IMR-90 (cell line): ENCODE data around the gene ALAS1. TPM values are rescaled to one million over a fixed set of nuclear protein-coding genes. Genes with fewer than 3 reads are reported as not detected.
A peak's percentile ranks its signal among the peaks of the same experiment; 100 is the strongest.

ENCODE experiments used
- ATAC-seq: fragments of 200-7000 bp; cut with Tn5 transposase; 2 replicates; pipeline ENCODE4 v1.9.1; 2020; ENCODE audit warnings: low read depth, mild to moderate bottlenecking, moderate library complexity
- BruUV-seq: library from RNA; stranded (reverse); fragments of 400-500 nt; replicated peaks from 2 replicates; lab custom pipeline; 2021; lab: Mats Ljungman, UMichigan
- CTCF ChIA-PET: fragments of 300-600 bp; formaldehyde crosslinking; extraction: SDS; loops from one replicate; lab custom pipeline; 2021; ENCODE audit warnings: antibody characterized with exemption; lab: Yijun Ruan, JAX
- POLR2A ChIA-PET: fragments of 300-600 bp; sonication (Branson Sonifier 250); formaldehyde crosslinking; loops from one replicate; lab custom pipeline; 2022; ENCODE audit warnings: antibody characterized with exemption; ENCODE audit not compliant: unreplicated experiment; lab: Charles Lee
- DNase-seq: peaks from one replicate; pipeline ENCODE4 v3.0.0; 2013
- H2AFZ ChIP-seq: replicated peaks from 2 replicates; pipeline ENCODE3; 2013; ENCODE audit warnings: low read length, mild to moderate bottlenecking; ENCODE audit not compliant: poor library complexity
- H2AK5ac ChIP-seq: 2 replicates; pipeline ENCODE4 v1.6.1; 2013; ENCODE audit warnings: low read depth, low read length, inconsistent platforms
- H2AK9ac ChIP-seq: replicated peaks from 2 replicates; pipeline ENCODE3; 2013; ENCODE audit warnings: mild to moderate bottlenecking, low read depth, low read length, moderate library complexity; ENCODE audit not compliant: poor library complexity
- H2BK120ac ChIP-seq: 2 replicates; pipeline ENCODE4 v1.6.1; 2013; ENCODE audit warnings: low read depth, low read length, inconsistent platforms
- H2BK15ac ChIP-seq: 3 replicates; pipeline ENCODE4 v1.6.1; 2013; ENCODE audit warnings: low read depth, low read length, inconsistent platforms
- H2BK20ac ChIP-seq: 2 replicates; pipeline ENCODE4 v1.6.1; 2013; ENCODE audit warnings: low read depth, mild to moderate bottlenecking, inconsistent platforms, low read length, moderate library complexity
- H2BK5ac ChIP-seq: 2 replicates; pipeline ENCODE4 v1.6.1; 2013; ENCODE audit warnings: mild to moderate bottlenecking, low read depth, low read length, inconsistent platforms; ENCODE audit not compliant: poor library complexity, severe bottlenecking
- H3K14ac ChIP-seq: replicated peaks from 2 replicates; pipeline ENCODE4 v1.6.1; 2013; ENCODE audit warnings: low read depth, low read length, inconsistent platforms
- H3K18ac ChIP-seq: 2 replicates; pipeline ENCODE4 v1.6.1; 2013; ENCODE audit warnings: low read depth, low read length, control low read depth
- H3K23ac ChIP-seq: 2 replicates; pipeline ENCODE4 v1.6.1; 2013; ENCODE audit warnings: low read depth, low read length, inconsistent platforms
- H3K27ac ChIP-seq: 2 replicates; pipeline ENCODE4 v1.5.1; 2013; ENCODE audit warnings: mild to moderate bottlenecking, control low read depth, low read length; ENCODE audit not compliant: insufficient read depth
- H3K27me3 ChIP-seq: 2 replicates; pipeline ENCODE4 v1.6.1; 2013; ENCODE audit warnings: low read length; ENCODE audit not compliant: control insufficient read depth, insufficient read depth
- H3K36me3 ChIP-seq: 2 replicates; pipeline ENCODE4 v1.6.1; 2013; ENCODE audit warnings: low read length, mixed read lengths; ENCODE audit not compliant: control insufficient read depth, insufficient read depth
- H3K4ac ChIP-seq: 2 replicates; pipeline ENCODE4 v1.6.1; 2013; ENCODE audit warnings: low read depth, low read length, inconsistent platforms
- H3K4me1 ChIP-seq: 2 replicates; pipeline ENCODE4 v1.6.1; 2013; ENCODE audit warnings: low read length, mixed read lengths; ENCODE audit not compliant: control insufficient read depth, insufficient read depth
- H3K4me2 ChIP-seq: 2 replicates; pipeline ENCODE4 v1.6.1; 2013; ENCODE audit warnings: low read depth, mild to moderate bottlenecking, control low read depth, low read length, moderate library complexity
- H3K4me3 ChIP-seq: 2 replicates; pipeline ENCODE4 v1.5.1; 2013; ENCODE audit warnings: low read depth, mild to moderate bottlenecking, control low read depth, low read length, moderate library complexity; ENCODE audit not compliant: insufficient read depth
- H3K56ac ChIP-seq: 2 replicates; pipeline ENCODE4 v1.6.1; 2013; ENCODE audit warnings: low read length, inconsistent platforms; ENCODE audit not compliant: insufficient read depth; ENCODE audit errors: extremely low read depth
- H3K79me1 ChIP-seq, 2 experiments: 2 replicates each; pipeline ENCODE4 v1.6.1; 2013; ENCODE audit warnings: low read length in 2 of 2, inconsistent platforms in 1 of 2, low read depth in 1 of 2
- H3K9ac ChIP-seq: 2 replicates; pipeline ENCODE4 v1.6.1; 2013; ENCODE audit warnings: low read depth, low read length, control low read depth
- H3K9me1 ChIP-seq: 2 replicates; pipeline ENCODE4 v1.6.1; 2013; ENCODE audit warnings: low read length, inconsistent platforms; ENCODE audit not compliant: insufficient read depth
- H3K9me3 ChIP-seq: 2 replicates; pipeline ENCODE4 v1.6.1; 2013; ENCODE audit warnings: low read length; ENCODE audit not compliant: control insufficient read depth, insufficient read depth
- H4K20me1 ChIP-seq: 2 replicates; pipeline ENCODE4 v1.6.1; 2013; ENCODE audit warnings: low read length, inconsistent platforms; ENCODE audit not compliant: insufficient read depth
- H4K5ac ChIP-seq: 2 replicates; pipeline ENCODE4 v1.6.1; 2013; ENCODE audit warnings: mild to moderate bottlenecking, low read depth, low read length, control low read depth
- H4K8ac ChIP-seq, 2 experiments: 2 replicates each; pipeline ENCODE4 v1.6.1; 2013; ENCODE audit warnings: low read depth in 2 of 2, low read length in 2 of 2, control low read depth in 1 of 2, inconsistent platforms in 1 of 2
- H4K91ac ChIP-seq: 2 replicates; pipeline ENCODE4 v1.6.1; 2013; ENCODE audit warnings: low read depth, low read length, inconsistent platforms; ENCODE audit not compliant: insufficient read depth
- USF2 ChIP-seq: fragments of 150-350 bp; IDR thresholded peaks from 2 replicates; pipeline ENCODE4 v1.6.1; 2017; ENCODE audit warnings: mild to moderate bottlenecking, antibody characterized with exemption, low read length, low read depth
- WGBS, 2 experiments: methylation state at CpG; one replicate each; pipeline versions ENCODE4 v1.1.5 to v1.1.7; 2013; ENCODE audit warnings: missing lambda C conversion rate in 2 of 2; ENCODE audit not compliant: insufficient read length in 1 of 2; ENCODE audit errors: extremely low coverage in 2 of 2; 5-methylcytosine and 5-hydroxymethylcytosine counted together
- dilution Hi-C: fragments of 300-500 bp; cut with HindIII; formaldehyde crosslinking; loops from one replicate; pipeline ENCODE4 v1.14.3; 2018; ENCODE audit warnings: low sequenced_read_pairs; ENCODE audit not compliant: unreplicated experiment
- in situ Hi-C: fragments of 300-500 bp; cut with MboI; formaldehyde crosslinking; loops from 3 replicates; pipeline ENCODE4 v1.14.3; 2019; ENCODE audit warnings: low sequenced_read_pairs, inconsistent platforms, mixed read lengths
- intact Hi-C: fragments of 100-400 bp; cut with micrococcal nuclease; formaldehyde crosslinking; loops from 2 replicates; pipeline ENCODE4 v1.10.0; 2022
- polyA plus RNA-seq, 3 experiments: library from polyadenylated mRNA; depleted of rRNA; stranded (reverse); fragments of >200 nt; gene quantifications; 2 replicates each; pipeline ENCODE4 v1.2.3, GENCODE V29; 2012; ENCODE audit warnings: low replicate concordance in 1 of 3
- total RNA-seq: library from RNA; depleted of rRNA; stranded (reverse); fragments of >200 nt; gene quantifications from 2 replicates; pipeline ENCODE4 v1.2.3, GENCODE V29; 2012

ALAS1 gene
- total and polyA plus RNA-seq, 2 of the 4 experiments (the other 2 are of a cell fraction), result 32.8 to 47.2 TPM

- intact Hi-C loops, result no loop called here
- TF ChIP-seq USF2, result no peak
- peak overlapping the region; percentile 5 for H2AFZ ChIP-seq
- 92% methylated on average over 4 of the region's 9 CpGs; no CpG with 5 or more reads in 1 of the 2 experiments for WGBS, 2 experiments
- H2BK120ac ChIP-seq, result no peak overlapping the region
- H2BK20ac ChIP-seq, result no peak overlapping the region
- no peak overlapping the region for H4K5ac ChIP-seq
- H3K4me2 ChIP-seq, result no peak overlapping the region
- H3K56ac ChIP-seq, result no peak overlapping the region
- BruUV-seq, result no TSS peak
- dilution Hi-C loops, result no loop called here
- H3K18ac ChIP-seq, result no peak overlapping the region
- H2AK9ac ChIP-seq, result no peak overlapping the region
- in situ Hi-C loops, result loop anchor here (25.0 kb wide), 1 partner anchor 1838 kb away; the partner anchor contains the start of genes RASSF1, TUSC2 and ZMYND10
- H4K20me1 ChIP-seq, result no peaks in the 10 kb centered on the region
- H2BK15ac ChIP-seq, result no peak overlapping the region
- H3K9me3 ChIP-seq, result no peaks in the 10 kb centered on the region
- no peak overlapping the region for H3K14ac ChIP-seq
- H3K23ac ChIP-seq, result no peak overlapping the region
- no peak overlapping the region for H3K27ac ChIP-seq
- no peak overlapping the region for H3K9ac ChIP-seq
- no peaks in the 10 kb centered on the region for H3K79me1 ChIP-seq
- H4K91ac ChIP-seq, result no peak overlapping the region
- no peak for DNase-seq
- no peak overlapping the region for H2AK5ac ChIP-seq
- H4K8ac ChIP-seq, result no peak overlapping the region
- CTCF ChIA-PET, result no interaction called here
- peaks cover 23% of the 10 kb centered on the region for H3K9me1 ChIP-seq
- no peak overlapping the region for H3K4ac ChIP-seq
- H3K27me3 ChIP-seq, result peaks cover 9% of the 10 kb centered on the region
- POLR2A ChIA-PET, result no interaction called here
- no peaks in the 10 kb centered on the region for H3K36me3 ChIP-seq
- H3K4me1 ChIP-seq, result peaks cover 13% of the 10 kb centered on the region
- no peak overlapping the region for H3K4me3 ChIP-seq
- no peak for ATAC-seq
- H2BK5ac ChIP-seq, result no peak overlapping the region
Observed at GRCh38 chr3:52174896-52175295, 23.1 kb upstream of the ALAS1 start.
